Activated naive CD4-positive, alpha-beta T cell treated with anti-CD3 and anti-CD28 coated beads, Interleukin-2, amount 50 U/mL, for 24 hours (primary cell): Measurements from ENCODE around the gene GMIP.
A peak's percentile ranks its signal among the peaks of the same experiment; 100 is the strongest.
"Not testable (repeated sequence)": the region's sequence is repeated elsewhere in the genome, so short reads cannot be mapped to it uniquely, and the experiment has no call there.

Experiments
- H3K27ac Mint-ChIP-seq: one replicate; pipeline ENCODE4 v1.8.0; 2021; ENCODE audit warnings: mild to moderate bottlenecking, mixed read lengths
- H3K27me3 Mint-ChIP-seq: one replicate; pipeline ENCODE4 v1.8.0; 2021; ENCODE audit warnings: mixed read lengths
- H3K36me3 Mint-ChIP-seq: one replicate; pipeline ENCODE4 v1.8.0; 2021; ENCODE audit warnings: mixed read lengths
- H3K4me1 Mint-ChIP-seq: one replicate; pipeline ENCODE4 v1.8.0; 2021; ENCODE audit warnings: mixed read lengths
- H3K4me3 Mint-ChIP-seq: one replicate; pipeline ENCODE4 v1.8.0; 2021; ENCODE audit warnings: mild to moderate bottlenecking, mixed read lengths
- H3K9me3 Mint-ChIP-seq: one replicate; pipeline ENCODE4 v1.8.0; 2021; ENCODE audit warnings: mixed read lengths

Gene GMIP

DNA sequence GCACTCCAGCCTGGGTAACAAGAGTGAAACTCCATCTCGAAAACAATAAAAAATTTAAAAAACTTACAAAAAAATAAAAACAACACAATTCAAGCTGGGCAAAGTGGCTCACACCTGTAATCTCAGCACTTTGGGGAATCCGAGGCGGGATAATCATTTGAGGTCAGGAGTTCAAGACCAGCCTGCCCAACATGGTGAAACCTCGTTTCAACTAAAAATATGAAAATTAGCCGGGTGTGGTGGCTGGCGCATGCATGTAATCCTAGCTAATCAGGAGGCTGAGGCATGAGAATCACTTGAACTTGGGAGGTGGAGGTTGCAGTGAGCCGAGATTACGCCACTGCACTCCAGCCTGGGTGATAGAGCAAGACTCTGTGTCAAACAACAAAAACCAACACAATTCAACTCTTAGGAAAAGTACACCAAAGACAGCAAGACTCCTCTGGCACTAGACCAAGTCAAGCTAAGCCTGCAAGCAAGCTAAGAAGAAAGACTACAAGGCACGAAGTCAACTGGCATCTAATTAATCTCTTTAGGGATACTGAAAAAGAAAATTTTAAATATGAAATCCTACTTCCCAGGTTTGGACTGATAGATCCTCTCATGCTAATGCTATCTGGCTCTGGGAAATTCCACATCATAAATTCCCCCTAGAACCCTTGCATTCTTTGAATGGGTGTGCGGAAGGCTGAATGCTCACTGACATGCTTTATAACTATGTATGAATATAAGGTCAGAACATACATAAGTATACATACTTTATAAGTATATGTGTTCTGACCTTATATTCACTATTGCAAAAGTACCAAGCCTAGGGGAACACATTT, 32.9 kb downstream of the GMIP start:
- Mint-ChIP-seq H3K9me3 (no peaks in the 10 kb centered on the region), H3K4me1 (peaks cover 59% of the 10 kb centered on the region), H3K27ac (no peak overlapping the region), H3K4me3 (no peak overlapping the region), H3K36me3 (peaks cover 8% of the 10 kb centered on the region), H3K27me3 (no peaks in the 10 kb centered on the region)

- peaks cover 53% of the 10 kb centered on the region for H3K4me1 Mint-ChIP-seq
- not testable (repeated sequence) for H3K36me3 Mint-ChIP-seq, H3K9me3 Mint-ChIP-seq, H3K27me3 Mint-ChIP-seq, H3K4me3 Mint-ChIP-seq
- H3K27ac Mint-ChIP-seq: peak overlapping the region; percentile 53
These were observed 36.8 kb downstream of the GMIP start for GRCh38 chr19:19606686-19607085.

- peaks cover 4% of the 10 kb centered on the region for H3K9me3 Mint-ChIP-seq
- H3K36me3 Mint-ChIP-seq: peaks cover 11% of the 10 kb centered on the region
- peak overlapping the region; percentile 53 for H3K27ac Mint-ChIP-seq
- peak overlapping the region; percentile 27 for H3K4me3 Mint-ChIP-seq
- H3K4me1 Mint-ChIP-seq: peaks cover 57% of the 10 kb centered on the region
- H3K27me3 Mint-ChIP-seq: no peaks in the 10 kb centered on the region
These were observed 37.4 kb downstream of the GMIP start for GRCh38 chr19:19606021-19606420.

GRCh38 chr19:19602713-19603324, 40.6 kb downstream of the GMIP start:
- H3K9me3 Mint-ChIP-seq: peaks cover 7% of the 10 kb centered on the region

DNA sequence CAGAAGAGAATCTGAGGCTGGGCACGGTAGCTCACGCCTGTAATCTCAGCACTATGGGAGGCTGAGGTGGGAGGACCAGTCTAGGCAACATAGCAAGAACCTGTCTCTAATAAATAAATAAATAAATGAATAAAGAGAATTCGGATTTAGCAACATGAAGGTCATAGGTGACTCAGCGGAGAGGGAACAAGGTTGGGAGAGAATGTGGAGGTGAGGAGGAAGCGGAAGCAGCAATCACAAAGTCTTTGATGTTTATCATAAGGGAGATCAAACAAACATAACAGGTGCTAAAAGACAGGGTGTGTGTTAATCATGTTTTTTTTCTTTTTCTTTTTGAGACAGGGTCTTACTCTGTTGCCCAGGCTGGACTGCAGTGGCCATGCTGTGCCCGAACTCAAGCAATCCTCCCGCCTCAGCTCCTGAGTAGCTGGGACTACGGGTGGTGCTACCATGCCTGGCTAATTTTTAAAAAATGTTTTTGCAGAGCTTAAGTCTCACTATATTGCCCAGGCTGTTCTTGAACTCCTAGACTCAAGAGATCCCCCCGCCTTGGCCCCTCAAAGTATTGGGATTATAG, 41.2 kb downstream of the GMIP start:
- Mint-ChIP-seq H3K9me3 (peaks cover 7% of the 10 kb centered on the region), H3K36me3 (peaks cover 5% of the 10 kb centered on the region), H3K4me3 (peak overlapping the region; percentile 23), H3K27ac (peak overlapping the region; percentile 64), H3K27me3 (no peaks in the 10 kb centered on the region), H3K4me1 (peaks cover 59% of the 10 kb centered on the region)

More at GRCh38 chr19:19602713-19603324, 40.6 kb downstream of the GMIP start:
- H3K27me3 Mint-ChIP-seq: no peaks in the 10 kb centered on the region
- H3K36me3 Mint-ChIP-seq: peaks cover 5% of the 10 kb centered on the region
- peak overlapping the region; percentile 71 for H3K4me3 Mint-ChIP-seq
- H3K4me1 Mint-ChIP-seq: peaks cover 53% of the 10 kb centered on the region
- peak overlapping the region; percentile 88 for H3K27ac Mint-ChIP-seq

DNA sequence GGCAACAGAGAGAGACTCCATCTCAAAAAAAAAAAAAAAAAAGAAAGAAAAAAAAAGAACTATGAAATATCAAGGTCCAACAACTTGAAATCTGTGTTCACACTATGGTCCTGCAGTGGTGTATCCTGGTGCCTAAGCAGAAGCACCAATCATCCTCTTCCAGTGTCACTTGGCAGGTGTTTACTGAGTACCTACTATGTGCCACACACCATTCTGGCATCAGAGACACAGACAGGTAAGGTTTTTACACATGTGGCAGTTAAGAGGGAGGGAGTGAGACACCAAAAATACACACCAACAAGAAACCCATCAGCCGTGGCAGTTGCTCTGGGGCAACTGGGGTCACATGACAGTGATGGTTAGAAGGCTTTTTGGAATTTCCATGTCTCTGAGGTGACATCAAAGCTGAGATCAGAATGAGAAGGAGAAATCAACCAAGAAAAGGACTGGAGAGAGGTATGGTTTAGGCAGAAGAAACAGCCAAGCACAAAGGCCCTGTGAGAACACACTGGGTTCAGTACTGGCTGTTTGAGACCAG, 42.6 kb downstream of the GMIP start:
- H3K36me3 Mint-ChIP-seq: peaks cover 5% of the 10 kb centered on the region
- peak overlapping the region; percentile 97 for H3K27ac Mint-ChIP-seq
- H3K4me3 Mint-ChIP-seq: peak overlapping the region; percentile 59
- peaks cover 60% of the 10 kb centered on the region for H3K4me1 Mint-ChIP-seq
- no peaks in the 10 kb centered on the region for H3K27me3 Mint-ChIP-seq
- peaks cover 7% of the 10 kb centered on the region for H3K9me3 Mint-ChIP-seq

DNA sequence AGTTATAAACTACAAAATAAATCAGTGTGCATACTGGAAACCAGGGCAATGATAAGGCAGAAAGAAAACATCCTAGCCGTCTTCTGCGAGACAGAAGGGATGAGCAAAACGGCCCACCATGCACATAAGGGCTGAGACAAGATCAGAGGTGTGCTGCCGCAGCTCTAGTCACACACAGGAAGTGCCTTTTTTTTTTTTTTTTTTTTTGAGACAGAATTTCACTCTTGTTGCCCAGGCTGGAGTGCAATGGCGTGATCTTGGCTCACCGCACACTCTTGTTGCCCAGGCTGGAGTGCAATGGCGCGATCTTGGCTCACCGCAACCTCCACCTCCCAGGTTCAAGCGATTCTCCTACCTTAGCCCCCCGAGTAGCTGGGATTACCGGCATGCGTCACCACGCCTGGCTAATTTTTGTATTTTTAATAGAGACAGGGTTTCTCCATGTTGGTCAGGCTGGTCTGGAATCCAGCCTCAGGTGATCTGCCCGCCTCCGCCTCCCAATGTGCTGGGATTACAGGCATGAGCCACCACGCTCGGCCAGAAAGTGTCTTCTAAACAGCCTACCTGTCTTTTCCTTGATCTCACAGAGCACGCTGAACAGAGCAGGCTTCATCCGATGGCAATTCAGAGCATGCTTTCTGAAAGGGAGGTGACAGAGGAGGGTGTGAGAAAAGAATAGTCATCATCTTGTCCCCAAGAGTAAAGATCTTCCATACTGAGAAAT, 44.6 kb downstream of the GMIP start:
- H3K36me3 Mint-ChIP-seq, H3K9me3 Mint-ChIP-seq, H3K27me3 Mint-ChIP-seq: not testable (repeated sequence)
- peak overlapping the region; percentile 85 for H3K4me3 Mint-ChIP-seq
- H3K4me1 Mint-ChIP-seq: peaks cover 72% of the 10 kb centered on the region
- H3K27ac Mint-ChIP-seq: peak overlapping the region; percentile 99

GRCh38 chr19:19597809-19598306, 45.6 kb downstream of the GMIP start:
- Mint-ChIP-seq H3K9me3 (peaks cover 7% of the 10 kb centered on the region), H3K27ac (peak overlapping the region; percentile 99), H3K4me3 (peak overlapping the region; percentile 85), H3K36me3 (peaks cover 7% of the 10 kb centered on the region), H3K27me3 (no peaks in the 10 kb centered on the region), H3K4me1 (peaks cover 64% of the 10 kb centered on the region)

DNA sequence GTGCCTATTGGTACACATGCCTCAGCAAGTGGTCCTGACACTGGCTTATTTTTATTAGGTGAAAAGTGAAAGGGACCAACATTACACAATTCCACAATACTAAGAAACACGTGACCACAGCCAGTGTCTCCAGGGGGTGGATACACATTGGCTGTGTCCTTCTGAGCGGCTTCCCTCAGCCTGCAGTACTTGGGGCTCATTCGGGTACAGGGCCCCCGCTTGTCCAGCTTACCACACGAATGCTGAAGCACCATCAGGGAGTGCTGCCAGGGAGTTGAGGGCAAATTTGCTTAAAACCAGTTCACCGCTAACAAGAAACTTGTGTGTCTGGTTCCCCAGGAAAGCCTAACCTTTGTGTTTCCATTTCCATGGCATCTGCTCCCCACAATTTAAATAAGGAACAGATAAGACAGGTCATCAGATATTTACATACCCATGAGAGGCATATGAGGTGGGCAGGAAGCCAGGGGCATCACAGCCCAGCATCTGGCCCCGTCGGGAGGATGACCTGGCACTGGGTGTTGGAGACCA, 48.2 kb downstream of the GMIP start:
- H3K27me3 Mint-ChIP-seq: no peaks in the 10 kb centered on the region
- H3K27ac Mint-ChIP-seq: peak overlapping the region; percentile 17
- H3K36me3 Mint-ChIP-seq: peaks cover 2% of the 10 kb centered on the region
- peaks cover 63% of the 10 kb centered on the region for H3K4me1 Mint-ChIP-seq
- no peaks in the 10 kb centered on the region for H3K9me3 Mint-ChIP-seq
- no peak overlapping the region for H3K4me3 Mint-ChIP-seq

DNA sequence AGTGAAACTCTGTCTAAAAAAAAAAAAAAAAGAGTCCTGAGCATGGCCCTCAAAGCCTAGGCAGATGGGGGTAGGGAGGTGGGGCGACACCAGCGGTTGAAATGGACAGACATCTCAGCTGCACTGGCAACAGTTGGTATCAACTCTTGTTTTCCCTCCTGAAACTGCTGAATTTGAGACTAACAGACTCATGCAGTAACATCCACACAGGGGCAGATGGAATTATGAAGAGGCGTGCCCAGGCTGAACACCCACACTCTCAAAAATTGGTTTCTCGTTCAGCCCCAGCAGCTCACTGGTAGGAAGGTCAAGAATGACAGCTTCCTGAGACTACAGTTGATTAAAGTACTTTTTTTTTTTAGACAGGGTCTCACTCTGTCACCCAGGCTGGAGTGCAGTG, 49.1 kb downstream of the GMIP start:
- H3K4me1 Mint-ChIP-seq: peaks cover 70% of the 10 kb centered on the region
- H3K36me3 Mint-ChIP-seq: peaks cover 2% of the 10 kb centered on the region
- H3K4me3 Mint-ChIP-seq: no peak overlapping the region
- H3K27me3 Mint-ChIP-seq: no peaks in the 10 kb centered on the region
- H3K27ac Mint-ChIP-seq: peak overlapping the region; percentile 70
- no peaks in the 10 kb centered on the region for H3K9me3 Mint-ChIP-seq

DNA sequence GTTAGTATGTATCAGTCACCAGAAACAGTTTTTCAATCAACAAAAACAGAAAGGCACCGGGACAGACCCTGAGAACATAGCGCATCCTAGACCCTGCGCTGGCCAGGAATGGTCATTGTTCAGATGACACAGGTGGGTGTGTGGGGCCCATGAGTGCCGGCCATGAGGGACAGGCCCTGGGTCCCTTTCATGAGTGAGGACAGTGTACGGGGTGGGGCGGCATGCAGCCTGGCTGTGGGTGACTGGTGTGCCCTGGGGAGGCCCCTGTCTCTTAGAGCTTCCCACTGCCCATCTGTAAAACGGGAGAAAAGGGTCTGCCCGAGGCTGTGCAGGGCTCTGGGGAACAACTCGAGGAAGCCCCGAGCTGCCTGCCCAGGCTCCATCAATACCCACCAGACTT, 50.8 kb downstream of the GMIP start:
- no peaks in the 10 kb centered on the region for H3K27me3 Mint-ChIP-seq
- H3K27ac Mint-ChIP-seq: no peak overlapping the region
- no peak overlapping the region for H3K4me3 Mint-ChIP-seq
- peaks cover 70% of the 10 kb centered on the region for H3K4me1 Mint-ChIP-seq
- peaks cover 2% of the 10 kb centered on the region for H3K36me3 Mint-ChIP-seq
- H3K9me3 Mint-ChIP-seq: no peaks in the 10 kb centered on the region

DNA sequence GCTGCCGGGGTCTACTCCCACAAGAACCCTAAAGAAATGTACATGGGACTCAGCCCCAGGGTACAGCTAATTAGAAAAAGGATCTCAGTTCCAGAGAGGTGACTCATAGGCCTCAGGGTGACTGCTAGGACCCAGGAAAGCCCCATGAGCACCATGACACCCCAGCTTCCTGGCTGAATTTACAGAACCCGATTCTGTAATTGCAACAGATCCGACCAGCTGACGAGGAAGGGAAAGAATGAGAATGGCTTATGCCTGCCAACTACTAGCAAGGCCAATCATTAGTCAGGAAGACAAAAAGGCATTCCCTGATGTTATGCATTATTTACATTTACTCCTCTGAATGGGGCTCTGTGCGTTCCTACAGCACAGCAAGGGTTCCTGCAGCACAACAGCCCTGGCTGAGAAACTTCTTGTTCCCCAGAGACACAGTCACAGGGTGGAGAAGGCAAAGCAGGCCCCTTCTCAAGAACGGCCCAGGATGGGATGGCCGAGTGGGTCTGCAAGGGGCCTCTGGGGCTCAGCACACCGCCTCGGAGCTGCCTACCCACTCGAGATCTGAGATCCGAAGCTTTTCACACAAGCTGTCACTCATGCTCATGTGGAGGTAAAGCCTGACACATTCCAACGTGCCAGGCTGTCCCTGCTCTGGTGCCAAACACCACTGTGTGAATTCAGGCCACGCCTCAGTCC, 52.2 kb downstream of the GMIP start:
- Mint-ChIP-seq H3K9me3 (no peaks in the 10 kb centered on the region), H3K27me3 (no peaks in the 10 kb centered on the region), H3K27ac (peak overlapping the region; percentile 79), H3K4me1 (peaks cover 59% of the 10 kb centered on the region), H3K4me3 (peak overlapping the region; percentile 43), H3K36me3 (peaks cover 2% of the 10 kb centered on the region)

GRCh38 chr19:19588546-19588945, 54.9 kb downstream of the GMIP start:
- Mint-ChIP-seq H3K4me1 (peaks cover 46% of the 10 kb centered on the region), H3K27me3 (no peaks in the 10 kb centered on the region), H3K27ac (peak overlapping the region; percentile 68), H3K4me3 (peak overlapping the region; percentile 19), H3K9me3 (no peaks in the 10 kb centered on the region), H3K36me3 (no peaks in the 10 kb centered on the region)

DNA sequence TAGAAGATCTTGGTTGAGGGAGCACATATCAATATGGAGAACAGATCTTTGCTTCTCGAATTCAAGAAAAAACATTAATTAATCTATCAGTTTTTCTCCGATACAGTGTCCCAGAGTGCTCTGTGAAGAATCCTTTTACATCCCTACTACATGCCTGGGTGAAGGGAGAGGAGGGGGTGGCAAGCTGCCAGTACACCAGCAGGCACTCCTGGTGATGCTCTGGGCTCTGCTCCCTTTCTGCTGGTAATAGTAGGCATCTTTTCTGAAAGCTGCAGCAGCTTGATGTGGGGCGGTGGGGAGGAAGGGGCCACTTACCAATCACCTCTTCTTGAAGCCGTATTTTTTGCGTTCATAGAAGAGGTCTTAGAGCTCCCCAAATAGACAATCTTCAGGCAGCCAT, 55.7 kb downstream of the GMIP start:
- H3K9me3 Mint-ChIP-seq: no peaks in the 10 kb centered on the region

More for the DNA sequence above, 55.7 kb downstream of the GMIP start:
- peaks cover 46% of the 10 kb centered on the region for H3K4me1 Mint-ChIP-seq
- H3K4me3 Mint-ChIP-seq: no peak overlapping the region
- H3K27me3 Mint-ChIP-seq: no peaks in the 10 kb centered on the region
- H3K27ac Mint-ChIP-seq: no peak overlapping the region
- H3K36me3 Mint-ChIP-seq: no peaks in the 10 kb centered on the region
